ENCODE measurements around the gene WFDC1. TPM values are rescaled to one million over a fixed set of nuclear protein-coding genes. Genes with fewer than 3 reads are reported as not detected.

WFDC1 gene
- total and polyA plus RNA-seq, 7 donors: 0.32 to 1.2 (median 0.65) TPM; not detected in 1

DNA sequence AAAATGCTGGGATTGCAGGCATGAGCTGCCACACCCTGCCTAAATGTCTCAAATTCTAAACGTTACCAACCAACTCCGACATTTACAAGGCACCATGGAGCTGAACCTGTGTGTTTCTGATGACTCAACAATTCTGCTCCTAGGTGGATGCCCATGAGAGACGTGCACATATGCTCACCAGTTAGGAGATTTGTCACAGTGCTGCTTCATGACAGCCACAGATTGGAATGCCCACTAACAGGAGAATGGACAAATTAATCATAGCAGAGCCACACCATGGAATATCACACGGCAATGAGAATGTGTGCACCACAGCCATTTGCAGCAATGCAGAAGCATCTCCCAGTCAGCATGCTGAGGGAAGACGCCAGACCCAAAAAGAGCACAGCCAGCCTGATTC is 46.8 kb upstream of the WFDC1 start:
- H3K4me1 ChIP-seq: no peaks in the 10 kb centered on the region
- intact Hi-C loops (cut with DNase I): no loop called here
- no peak for DNase-seq
- no peak overlapping the region for H3K27ac ChIP-seq
- H3K36me3 ChIP-seq (ENCODE audit: insufficient read depth in 1 of 2, low read depth in 1 of 2): no peaks in the 10 kb centered on the region
- H3K27me3 ChIP-seq (ENCODE audit: insufficient read depth in 3 of 3, low read length in 2 of 3): peaks cover 0 to 8% (median 0%) of the 10 kb centered on the region in 3 donors
- no peak for ATAC-seq
- no peak for TF ChIP-seq CTCF (IDR thresholded peaks at IDR 0.05)
- no peaks in the 10 kb centered on the region for H3K9me3 ChIP-seq
- 68 to 78% (median 72%) methylated on average over 5 of the region's 5 CpGs for WGBS, 3 donors
- no peak overlapping the region for H3K4me3 ChIP-seq

DNA sequence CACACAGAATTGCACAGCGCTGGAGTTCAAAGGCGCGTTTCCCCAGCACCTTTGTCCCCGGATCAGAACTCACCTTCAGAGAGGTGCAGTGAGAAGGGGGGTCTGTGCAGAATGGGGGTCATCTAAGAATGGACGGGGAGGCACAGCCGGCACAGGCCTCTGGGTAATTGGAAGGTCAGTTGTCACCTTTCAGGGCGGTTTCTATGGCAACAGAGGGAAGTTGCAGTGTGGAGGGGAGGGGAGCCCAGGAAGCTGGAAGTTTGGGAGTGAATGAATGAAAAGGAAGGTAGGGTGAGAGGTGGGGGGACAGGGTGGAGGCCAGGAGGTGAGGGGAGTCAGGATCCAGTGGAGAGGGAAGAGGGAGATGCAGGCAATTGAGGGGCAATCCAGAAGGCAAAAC is 42.5 kb upstream of the WFDC1 start:
- Histone ChIP-seq H3K9me3 (peaks cover 5% of the 10 kb centered on the region), H3K27me3 (ENCODE audit: insufficient read depth in 3 of 3, low read length in 2 of 3) (peaks cover 0 to 8% (median 0%) of the 10 kb centered on the region in 3 donors), H3K4me3 (no peak overlapping the region), H3K27ac (no peak overlapping the region), H3K4me1 (no peaks in the 10 kb centered on the region), H3K36me3 (ENCODE audit: insufficient read depth in 1 of 2, low read depth in 1 of 2) (no peaks in the 10 kb centered on the region)
- ATAC-seq: no peak
- 58 to 64% (median 58%) methylated on average over 7 of the region's 7 CpGs for WGBS, 3 donors
- no peak for TF ChIP-seq CTCF (IDR thresholded peaks at IDR 0.05)
- no peak for DNase-seq
- intact Hi-C loops (cut with DNase I): no loop called here

DNA sequence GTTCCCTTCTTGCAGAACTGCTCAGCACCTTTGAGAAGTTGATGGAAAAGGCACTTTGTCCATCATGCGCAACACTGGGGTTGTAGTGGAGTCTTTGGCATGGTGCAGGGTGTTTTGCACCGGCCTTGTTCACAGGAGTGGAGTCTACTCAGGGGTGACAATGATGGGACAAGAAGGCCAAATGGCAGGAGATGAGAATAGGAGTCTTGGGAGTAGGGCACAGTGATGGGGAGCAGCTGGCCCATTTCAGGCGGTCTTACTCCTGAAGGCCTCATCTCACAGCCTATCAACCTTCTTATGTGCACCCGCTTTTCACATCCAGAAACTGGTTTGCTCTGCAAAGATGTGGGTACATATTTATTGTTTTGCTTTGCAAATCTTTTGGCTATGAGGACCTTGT is 41.5 kb upstream of the WFDC1 start:
- Histone ChIP-seq H3K27ac (no peak overlapping the region), H3K4me1 (no peaks in the 10 kb centered on the region), H3K27me3 (ENCODE audit: insufficient read depth in 3 of 3, low read length in 2 of 3) (peaks cover 0 to 8% (median 0%) of the 10 kb centered on the region in 3 donors), H3K36me3 (ENCODE audit: insufficient read depth in 1 of 2, low read depth in 1 of 2) (no peaks in the 10 kb centered on the region), H3K4me3 (no peak overlapping the region), H3K9me3 (peaks cover 5% of the 10 kb centered on the region)
- TF ChIP-seq CTCF (IDR thresholded peaks at IDR 0.05): no peak
- WGBS, 3 donors: 70 to 82% (median 72%) methylated on average over 4 of the region's 4 CpGs
- no peak for ATAC-seq
- intact Hi-C loops (cut with DNase I): no loop called here
- DNase-seq: no peak

DNA sequence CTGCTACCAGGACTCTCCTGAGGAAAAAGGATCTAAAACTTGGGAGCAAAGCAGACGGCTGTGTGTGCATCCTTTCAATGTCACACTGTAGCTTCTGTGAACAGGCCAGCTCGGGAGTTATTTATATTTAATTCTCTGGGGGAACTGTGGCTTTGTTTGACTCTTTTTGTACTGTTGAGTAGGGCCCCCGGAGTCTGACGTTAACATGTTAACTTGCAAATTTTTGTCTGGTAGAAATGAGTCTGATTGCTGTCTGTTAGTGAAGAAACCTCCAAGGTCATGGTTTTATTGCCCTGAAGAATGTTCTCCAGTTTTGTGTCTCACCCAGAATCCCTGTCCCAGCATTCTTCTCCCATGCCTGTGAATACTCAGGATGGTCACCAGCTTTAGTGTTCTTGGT is 40.6 kb upstream of the WFDC1 start:
- TF ChIP-seq CTCF (IDR thresholded peaks at IDR 0.05): no peak
- H3K9me3 ChIP-seq: peaks cover 5% of the 10 kb centered on the region
- ATAC-seq: no peak
- no peak overlapping the region for H3K4me3 ChIP-seq
- intact Hi-C loops (cut with DNase I): no loop called here
- no peaks in the 10 kb centered on the region for H3K36me3 ChIP-seq (ENCODE audit: insufficient read depth in 1 of 2, low read depth in 1 of 2)
- H3K27ac ChIP-seq: no peak overlapping the region
- WGBS, 3 donors: 48 to 53% (median 50%) methylated on average over 4 of the region's 4 CpGs
- peaks cover 0 to 8% (median 0%) of the 10 kb centered on the region in 3 donors for H3K27me3 ChIP-seq (ENCODE audit: insufficient read depth in 3 of 3, low read length in 2 of 3)
- no peaks in the 10 kb centered on the region for H3K4me1 ChIP-seq
- no peak for DNase-seq

DNA sequence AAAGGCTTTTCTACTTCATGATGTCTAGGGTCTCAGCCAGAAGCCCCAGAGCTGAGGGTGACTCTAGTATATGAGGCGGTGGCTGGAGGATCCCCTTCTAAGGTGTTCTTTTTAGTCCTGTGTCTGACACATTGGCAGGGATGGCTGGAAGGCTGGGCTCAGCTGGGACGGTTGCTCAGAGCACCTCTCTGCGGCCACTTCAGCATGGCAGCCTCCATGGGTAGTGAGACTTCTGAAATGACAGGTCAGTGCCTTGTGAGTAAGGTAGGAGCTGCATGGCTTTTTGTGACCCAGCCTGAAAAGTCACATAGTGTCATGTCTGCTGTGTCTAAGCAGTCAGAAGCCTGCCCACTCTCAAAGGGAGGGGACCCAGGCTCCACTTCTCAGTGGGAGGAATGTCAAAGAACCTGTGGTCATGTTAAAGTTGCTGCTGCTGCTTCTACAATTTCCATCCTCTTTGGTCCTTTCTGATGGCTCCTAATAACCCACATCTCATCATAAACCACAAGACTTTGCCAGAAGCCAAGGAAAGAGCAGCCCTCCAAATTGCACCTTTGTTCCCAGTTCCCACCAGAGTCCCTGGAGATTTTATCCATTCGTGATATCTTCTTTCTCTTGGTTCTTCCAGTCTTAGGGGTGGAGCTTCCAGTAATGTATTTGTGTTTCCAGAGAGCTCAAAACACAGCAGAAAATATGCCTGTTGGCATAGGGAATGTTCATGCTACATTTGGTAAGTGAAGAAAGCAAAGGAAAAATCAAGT is 39.4 kb upstream of the WFDC1 start:
- 73 to 82% (median 74%) methylated on average over 4 of the region's 4 CpGs for WGBS, 3 donors
- H3K4me3 ChIP-seq: no peak overlapping the region
- H3K27me3 ChIP-seq (ENCODE audit: insufficient read depth in 3 of 3, low read length in 2 of 3): peaks cover 0 to 8% (median 0%) of the 10 kb centered on the region in 3 donors
- intact Hi-C loops (cut with DNase I): no loop called here
- no peak overlapping the region for H3K27ac ChIP-seq
- H3K36me3 ChIP-seq (ENCODE audit: insufficient read depth in 1 of 2, low read depth in 1 of 2): no peaks in the 10 kb centered on the region
- ATAC-seq (no peak), DNase-seq (no peak)
- no peaks in the 10 kb centered on the region for H3K4me1 ChIP-seq
- no peak for TF ChIP-seq CTCF (IDR thresholded peaks at IDR 0.05)
- H3K9me3 ChIP-seq: peaks cover 5% of the 10 kb centered on the region
